HL-60 (cell line): ENCODE data around the gene ZNF70.

Experiments
- CTCF ChIP-seq: IDR thresholded peaks from one replicate; pipeline ENCODE4 v1.5.1; 2011; ENCODE audit warnings: low read length, control low read depth, inconsistent platforms; ENCODE audit not compliant: insufficient read depth
- GABPA ChIP-seq: IDR thresholded peaks from 2 replicates; pipeline ENCODE4 v1.6.1; 2012; ENCODE audit warnings: low read depth
- REST ChIP-seq: IDR thresholded peaks from 2 replicates; pipeline ENCODE4 v1.6.1; 2012; ENCODE audit warnings: low read depth; ENCODE audit not compliant: insufficient replicate concordance

GRCh38 chr22:23751441-23751996, 607 bp upstream of the ZNF70 start:
- TF ChIP-seq CTCF (no peak), GABPA (no peak), REST (no peak)
